ENCODE measurements around the gene TRA2B.

The TRA2B gene

DNA sequence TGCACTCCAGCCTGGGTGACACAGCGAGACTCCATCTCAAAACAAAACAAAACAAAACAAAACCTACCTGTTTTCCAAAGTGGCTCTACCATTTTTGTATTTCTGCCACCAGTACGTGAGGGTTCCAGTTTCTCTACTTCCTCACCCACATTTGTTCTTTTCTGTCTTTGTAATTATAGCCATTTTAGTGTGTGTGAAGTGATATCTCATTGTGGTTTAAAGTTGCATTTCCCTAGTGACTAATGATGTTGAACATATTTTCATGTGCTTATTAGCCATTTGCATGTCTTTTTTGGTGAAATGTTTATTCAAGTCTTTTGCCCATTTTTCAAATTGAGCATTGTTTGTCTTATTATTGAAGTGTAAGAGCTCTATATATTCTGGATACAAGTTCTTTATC lies 50.7 kb downstream of the TRA2B start:
- no peak for DNase-seq

GRCh38 chr3:185884641-185885040 lies 53.2 kb downstream of the TRA2B start:
- no peaks in the 10 kb centered on the region for H3K9me3 Mint-ChIP-seq
- H3K4me1 Mint-ChIP-seq (ENCODE audit: low read depth), result peaks cover 3% of the 10 kb centered on the region
- H3K27me3 Mint-ChIP-seq, result peaks cover 14% of the 10 kb centered on the region
- no peak overlapping the region for H3K27ac Mint-ChIP-seq
- DNase-seq, result no peak
- H3K36me3 Mint-ChIP-seq (ENCODE audit: low read depth), result no peaks in the 10 kb centered on the region
- H3K4me3 Mint-ChIP-seq, result no peak overlapping the region

More for the DNA sequence above, 50.7 kb downstream of the TRA2B start:
- H3K9me3 Mint-ChIP-seq, result no peaks in the 10 kb centered on the region
- H3K36me3 Mint-ChIP-seq (ENCODE audit: low read depth), result no peaks in the 10 kb centered on the region
- no peak overlapping the region for H3K27ac Mint-ChIP-seq
- H3K4me1 Mint-ChIP-seq (ENCODE audit: low read depth), result no peaks in the 10 kb centered on the region
- no peak overlapping the region for H3K4me3 Mint-ChIP-seq
- no peaks in the 10 kb centered on the region for H3K27me3 Mint-ChIP-seq

- H3K4me1 Mint-ChIP-seq (ENCODE audit: low read depth), result peaks cover 3% of the 10 kb centered on the region
- H3K4me3 Mint-ChIP-seq, result no peak overlapping the region
- DNase-seq, result no peak
- H3K27ac Mint-ChIP-seq, result no peak overlapping the region
- no peaks in the 10 kb centered on the region for H3K9me3 Mint-ChIP-seq
- peaks cover 17% of the 10 kb centered on the region for H3K27me3 Mint-ChIP-seq
- no peaks in the 10 kb centered on the region for H3K36me3 Mint-ChIP-seq (ENCODE audit: low read depth)
Observed at GRCh38 chr3:185881926-185882325, 55.9 kb downstream of the TRA2B start.

DNA sequence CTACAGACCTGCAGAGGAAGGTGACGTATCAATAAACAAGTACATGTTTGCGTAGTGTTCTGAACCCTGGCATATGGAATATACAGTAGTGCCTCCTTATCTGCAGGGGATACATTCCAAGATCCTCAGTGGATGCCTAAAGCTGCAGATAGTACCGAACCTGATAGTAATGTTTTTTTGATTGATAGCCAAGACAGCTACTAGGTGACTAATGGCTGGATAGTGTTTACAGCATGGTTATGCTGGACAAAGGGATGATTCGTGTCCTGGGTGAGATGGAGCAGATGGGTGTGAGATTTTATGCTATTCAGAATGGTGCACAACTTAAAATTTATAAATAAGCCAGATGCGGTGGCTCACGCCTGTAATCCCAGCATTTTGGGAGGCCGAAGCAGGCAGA lies 57.2 kb downstream of the TRA2B start:
- no peaks in the 10 kb centered on the region for H3K36me3 Mint-ChIP-seq (ENCODE audit: low read depth)

DNA sequence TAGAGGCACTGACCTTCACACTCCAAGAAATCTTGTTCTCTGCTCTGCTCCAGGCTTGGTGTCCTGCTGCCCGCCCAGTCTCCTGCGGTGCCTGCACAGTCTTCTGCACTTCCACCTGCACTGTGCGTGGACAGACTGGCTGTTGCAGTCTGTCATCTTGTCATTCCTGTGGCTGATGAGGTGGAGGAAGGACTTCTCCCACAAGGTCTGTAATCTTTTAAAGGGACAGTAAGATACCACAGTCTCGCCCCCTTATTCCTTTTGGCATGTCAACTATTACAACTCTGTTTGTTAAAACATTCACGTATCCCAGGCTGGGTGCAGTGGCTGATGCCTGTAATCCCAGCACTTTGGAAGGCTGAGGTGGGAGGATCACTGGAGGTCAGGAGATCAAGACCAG lies 58.9 kb downstream of the TRA2B start:
- DNase-seq, result no peak
- H3K4me1 Mint-ChIP-seq (ENCODE audit: low read depth), result peaks cover 3% of the 10 kb centered on the region
- no peaks in the 10 kb centered on the region for H3K36me3 Mint-ChIP-seq (ENCODE audit: low read depth)
- no peaks in the 10 kb centered on the region for H3K9me3 Mint-ChIP-seq
- H3K4me3 Mint-ChIP-seq, result no peak overlapping the region
- peaks cover 17% of the 10 kb centered on the region for H3K27me3 Mint-ChIP-seq
- no peak overlapping the region for H3K27ac Mint-ChIP-seq

More for the DNA sequence above, 57.2 kb downstream of the TRA2B start:
- H3K4me1 Mint-ChIP-seq (ENCODE audit: low read depth), result peaks cover 3% of the 10 kb centered on the region
- H3K27ac Mint-ChIP-seq, result no peak overlapping the region
- no peak overlapping the region for H3K4me3 Mint-ChIP-seq
- H3K27me3 Mint-ChIP-seq, result peaks cover 17% of the 10 kb centered on the region
- DNase-seq, result no peak
- no peaks in the 10 kb centered on the region for H3K9me3 Mint-ChIP-seq

- no peaks in the 10 kb centered on the region for H3K4me1 Mint-ChIP-seq (ENCODE audit: low read depth)
- H3K27me3 Mint-ChIP-seq, result peaks cover 11% of the 10 kb centered on the region
- no peaks in the 10 kb centered on the region for H3K9me3 Mint-ChIP-seq
- H3K36me3 Mint-ChIP-seq (ENCODE audit: low read depth), result no peaks in the 10 kb centered on the region
- no peak overlapping the region for H3K27ac Mint-ChIP-seq
- DNase-seq, result no peak
- H3K4me3 Mint-ChIP-seq, result no peak overlapping the region
Observed at GRCh38 chr3:185874119-185874518, 63.7 kb downstream of the TRA2B start.

- Mint-ChIP-seq H3K36me3 (ENCODE audit: low read depth) (no peaks in the 10 kb centered on the region), H3K4me3 (no peak overlapping the region), H3K9me3 (no peaks in the 10 kb centered on the region), H3K27me3 (peaks cover 19% of the 10 kb centered on the region), H3K4me1 (ENCODE audit: low read depth) (no peaks in the 10 kb centered on the region), H3K27ac (no peak overlapping the region)
- no peak for DNase-seq
Observed at GRCh38 chr3:185867650-185868049, 70.2 kb downstream of the TRA2B start.

- H3K9me3 Mint-ChIP-seq, result no peaks in the 10 kb centered on the region
- H3K4me1 Mint-ChIP-seq (ENCODE audit: low read depth), result no peaks in the 10 kb centered on the region
- no peak overlapping the region for H3K4me3 Mint-ChIP-seq
- H3K36me3 Mint-ChIP-seq (ENCODE audit: low read depth), result no peaks in the 10 kb centered on the region
- no peak for DNase-seq
- no peak overlapping the region for H3K27ac Mint-ChIP-seq
- peaks cover 19% of the 10 kb centered on the region for H3K27me3 Mint-ChIP-seq
Observed at GRCh38 chr3:185866995-185867394, 70.8 kb downstream of the TRA2B start.

GRCh38 chr3:185866555-185866954 lies 71.3 kb downstream of the TRA2B start:
- H3K4me3 Mint-ChIP-seq, result no peak overlapping the region
- no peaks in the 10 kb centered on the region for H3K36me3 Mint-ChIP-seq (ENCODE audit: low read depth)
- peaks cover 19% of the 10 kb centered on the region for H3K27me3 Mint-ChIP-seq
- no peaks in the 10 kb centered on the region for H3K4me1 Mint-ChIP-seq (ENCODE audit: low read depth)
- no peaks in the 10 kb centered on the region for H3K9me3 Mint-ChIP-seq
- no peak overlapping the region for H3K27ac Mint-ChIP-seq
- no peak for DNase-seq
